GM19467 (cell line): ENCODE data around the gene CHAMP1.
"Not testable (repeated sequence)": the region's sequence is repeated elsewhere in the genome, so short reads cannot be mapped to it uniquely, and the experiment has no call there.

Experiments used
- ATAC-seq: cut with Tn5 transposase; IDR thresholded peaks from one replicate; pipeline ENCODE4 v1.9.1; 2021; ENCODE audit warnings: mild to moderate bottlenecking, moderate library complexity; ENCODE audit not compliant: unreplicated experiment

CHAMP1 gene

GRCh38 chr13:114333881-114334280 is 19.6 kb downstream of the CHAMP1 start:
- not testable (repeated sequence) for ATAC-seq

- no peak for ATAC-seq
Observed at GRCh38 chr13:114334305-114335053, 20.2 kb downstream of the CHAMP1 start.

- ATAC-seq, result not testable (repeated sequence)
Observed at GRCh38 chr13:114336457-114336856, 22.2 kb downstream of the CHAMP1 start.

- ATAC-seq, result no peak
Observed at GRCh38 chr13:114338959-114339358, 24.7 kb downstream of the CHAMP1 start.

- no peak for ATAC-seq
Observed at GRCh38 chr13:114339857-114340534, 25.7 kb downstream of the CHAMP1 start.

- no peak for ATAC-seq
Observed at GRCh38 chr13:114341003-114341777, 26.9 kb downstream of the CHAMP1 start.

GRCh38 chr13:114347256-114347655 is 33.0 kb downstream of the CHAMP1 start:
- not testable (repeated sequence) for ATAC-seq

GRCh38 chr13:114352763-114353162 is 38.5 kb downstream of the CHAMP1 start:
- ATAC-seq, result not testable (repeated sequence)

GRCh38 chr13:114353382-114353781 is 39.1 kb downstream of the CHAMP1 start:
- not testable (repeated sequence) for ATAC-seq
